Measurements from ENCODE around the gene LOXL1. TPM values are rescaled to one million over a fixed set of nuclear protein-coding genes. Genes with fewer than 3 reads are reported as not detected.

The LOXL1 gene
- total and polyA plus RNA-seq, 2 donors (not counting 1 experiment from before 2014, with no cell fraction given): 0.21 to 0.49 TPM

- H3K27me3 ChIP-seq (replicated peaks in 1 of 4; ENCODE audit: control extremely low read depth in 1 of 4, control insufficient read depth in 3 of 4, insufficient read depth in 4 of 4, low read length in 3 of 4): no peaks in the 10 kb centered on the region
- peak overlapping the region in 4 of 5 experiments; percentile 17 to 47 (median 44) for H3K4me3 ChIP-seq (ENCODE audit: control extremely low read depth in 1 of 5, extremely low read depth in 1 of 5, insufficient read depth in 1 of 5, low read depth in 2 of 5, low read length in 4 of 5)
- TF ChIP-seq CTCF (IDR thresholded peaks at IDR 0.05) (peak; percentile 62), EZH2 (IDR thresholded peaks at IDR 0.05; ENCODE audit: borderline replicate concordance, insufficient read depth, low read depth, low read length, poor library complexity, severe bottlenecking) (no peak)
- no peaks in the 10 kb centered on the region for H3K9me3 Mint-ChIP-seq (ENCODE audit: insufficient read depth)
- intact Hi-C loops (cut with micrococcal nuclease): no loop called here
- CTCF ChIA-PET: interaction anchor here (0.6 to 3.2 kb wide), 11 partner anchors 8 to 45 kb away, joined by 3 to 20 read pairs (median 4); no protein-coding TSS in a partner anchor
- H2AFZ ChIP-seq (ENCODE audit: insufficient read depth, low read depth, low read length, poor library complexity, severe bottlenecking): peak overlapping the region; percentile 46
- H3K9me3 ChIP-seq (ENCODE audit: control extremely low read depth in 1 of 3, control insufficient read depth in 2 of 3, insufficient read depth in 1 of 3, low read length in 2 of 3): no peaks in the 10 kb centered on the region
- no peak overlapping the region for H3K27ac ChIP-seq (ENCODE audit: low read length in 2 of 2)
- peak overlapping the region; percentile 82 for H3K4me3 Mint-ChIP-seq
- peaks cover 21% of the 10 kb centered on the region for H3K4me1 Mint-ChIP-seq
- H3K4me1 ChIP-seq (ENCODE audit: control insufficient read depth in 2 of 2, insufficient read depth in 2 of 2, low read length in 2 of 2): peaks cover 19 to 26% of the 10 kb centered on the region in 2 donors
- POLR2A ChIA-PET: no interaction called here
- H3K4me2 ChIP-seq (replicated peaks; ENCODE audit: low read depth, low read length, poor library complexity, severe bottlenecking): peak overlapping the region; percentile 79
- no peaks in the 10 kb centered on the region for H3K79me2 ChIP-seq (ENCODE audit: control insufficient read depth, insufficient read depth, low read length)
- DNase-seq: peak; percentile 44
- WGBS (ENCODE audit: insufficient coverage): 12% methylated on average over 10 of the region's 13 CpGs
- H4K20me1 ChIP-seq (ENCODE audit: control insufficient read depth, insufficient read depth, low read length, poor library complexity, severe bottlenecking): no peaks in the 10 kb centered on the region
- H3K27ac Mint-ChIP-seq: no peak overlapping the region
- peak; percentile 46 for ATAC-seq (ENCODE audit: low read depth)
- H3K9ac ChIP-seq (ENCODE audit: low read length): peak overlapping the region; percentile 52
- peaks cover 3% of the 10 kb centered on the region for H3K27me3 Mint-ChIP-seq
- H3K36me3 ChIP-seq (replicated peaks in 1 of 2; ENCODE audit: control extremely low read depth in 1 of 2, control insufficient read depth in 1 of 2, extremely low read depth in 1 of 2, insufficient read depth in 2 of 2, low read length in 1 of 2): no peaks in the 10 kb centered on the region
Observed at GRCh38 chr15:73965094-73965757, 39.0 kb downstream of the LOXL1 start.

GRCh38 chr15:73965758-73966113, 39.5 kb downstream of the LOXL1 start:
- H3K4me3 ChIP-seq (ENCODE audit: control extremely low read depth in 1 of 5, extremely low read depth in 1 of 5, insufficient read depth in 1 of 5, low read depth in 2 of 5, low read length in 4 of 5): peak overlapping the region in 4 of 5 experiments; percentile 17 to 47 (median 44)
- ChIA-PET POLR2A (no interaction called here), CTCF (interaction anchor here (0.6 to 3.2 kb wide), 9 partner anchors 9 to 44 kb away, joined by 3 to 20 read pairs (median 4); no protein-coding TSS in a partner anchor)
- TF ChIP-seq EZH2 (IDR thresholded peaks at IDR 0.05; ENCODE audit: borderline replicate concordance, insufficient read depth, low read depth, low read length, poor library complexity, severe bottlenecking) (no peak), CTCF (IDR thresholded peaks at IDR 0.05) (no peak)
- H3K27me3 ChIP-seq (replicated peaks in 1 of 4; ENCODE audit: control extremely low read depth in 1 of 4, control insufficient read depth in 3 of 4, insufficient read depth in 4 of 4, low read length in 3 of 4): no peaks in the 10 kb centered on the region
- intact Hi-C loops (cut with micrococcal nuclease): no loop called here
- Mint-ChIP-seq H3K27me3 (peaks cover 3% of the 10 kb centered on the region), H3K4me1 (peaks cover 21% of the 10 kb centered on the region), H3K4me3 (peak overlapping the region; percentile 82), H3K27ac (peak overlapping the region; percentile 60), H3K9me3 (ENCODE audit: insufficient read depth) (no peaks in the 10 kb centered on the region)
- peak overlapping the region; percentile 79 for H3K4me2 ChIP-seq (replicated peaks; ENCODE audit: low read depth, low read length, poor library complexity, severe bottlenecking)
- 0% methylated on average over 1 of the region's 2 CpGs for WGBS (ENCODE audit: insufficient coverage)
- H2AFZ ChIP-seq (ENCODE audit: insufficient read depth, low read depth, low read length, poor library complexity, severe bottlenecking): no peak overlapping the region
- DNase-seq (peak; percentile 58), ATAC-seq (ENCODE audit: low read depth) (peak; percentile 39)
- H3K27ac ChIP-seq (ENCODE audit: low read length in 2 of 2): no peak overlapping the region
- no peaks in the 10 kb centered on the region for H3K36me3 ChIP-seq (replicated peaks in 1 of 2; ENCODE audit: control extremely low read depth in 1 of 2, control insufficient read depth in 1 of 2, extremely low read depth in 1 of 2, insufficient read depth in 2 of 2, low read length in 1 of 2)
- H4K20me1 ChIP-seq (ENCODE audit: control insufficient read depth, insufficient read depth, low read length, poor library complexity, severe bottlenecking): no peaks in the 10 kb centered on the region
- H3K79me2 ChIP-seq (ENCODE audit: control insufficient read depth, insufficient read depth, low read length): no peaks in the 10 kb centered on the region
- H3K9ac ChIP-seq (ENCODE audit: low read length): peak overlapping the region; percentile 52
- H3K4me1 ChIP-seq (ENCODE audit: control insufficient read depth in 2 of 2, insufficient read depth in 2 of 2, low read length in 2 of 2): peaks cover 19 to 26% of the 10 kb centered on the region in 2 donors
- no peaks in the 10 kb centered on the region for H3K9me3 ChIP-seq (ENCODE audit: control extremely low read depth in 1 of 3, control insufficient read depth in 2 of 3, insufficient read depth in 1 of 3, low read length in 2 of 3)

Measured in B cell (primary cell).